ENCODE measurements around the gene TTC7B. TPM values are rescaled to one million over a fixed set of nuclear protein-coding genes. Genes with fewer than 3 reads are reported as not detected.

TTC7B gene
- total RNA-seq, 1 donor from 2014 or later, result 82.6 TPM

GRCh38 chr14:90732718-90733117 lies 83.5 kb downstream of the TTC7B start:
- H3K4me3 ChIP-seq (ENCODE audit: low read depth, low read length), result no peak overlapping the region
- no peak for DNase-seq (ENCODE audit: low read depth)
- no peak for TF ChIP-seq CTCF (conservative IDR thresholded peaks at IDR 0.05; ENCODE audit: low read depth, low read length)

GRCh38 chr14:90732139-90732538 lies 84.1 kb downstream of the TTC7B start:
- H3K4me3 ChIP-seq (ENCODE audit: low read depth, low read length), result no peak overlapping the region
- DNase-seq (ENCODE audit: low read depth), result no peak
- no peak for TF ChIP-seq CTCF (conservative IDR thresholded peaks at IDR 0.05; ENCODE audit: low read depth, low read length)

GRCh38 chr14:90731487-90731886 lies 84.7 kb downstream of the TTC7B start:
- TF ChIP-seq CTCF (conservative IDR thresholded peaks at IDR 0.05; ENCODE audit: low read depth, low read length), result no peak
- DNase-seq (ENCODE audit: low read depth), result no peak
- H3K4me3 ChIP-seq (ENCODE audit: low read depth, low read length), result no peak overlapping the region

- no peak overlapping the region for H3K4me3 ChIP-seq (ENCODE audit: low read depth, low read length)
- no peak for DNase-seq (ENCODE audit: low read depth)
- TF ChIP-seq CTCF (conservative IDR thresholded peaks at IDR 0.05; ENCODE audit: low read depth, low read length), result no peak
Observed at GRCh38 chr14:90730206-90730766, 85.9 kb downstream of the TTC7B start.

- DNase-seq (ENCODE audit: low read depth), result no peak
- no peak for TF ChIP-seq CTCF (conservative IDR thresholded peaks at IDR 0.05; ENCODE audit: low read depth, low read length)
- no peak overlapping the region for H3K4me3 ChIP-seq (ENCODE audit: low read depth, low read length)
Observed at GRCh38 chr14:90728951-90729350, 87.3 kb downstream of the TTC7B start.

GRCh38 chr14:90727082-90727481 lies 89.1 kb downstream of the TTC7B start:
- TF ChIP-seq CTCF (conservative IDR thresholded peaks at IDR 0.05; ENCODE audit: low read depth, low read length), result no peak
- DNase-seq (ENCODE audit: low read depth), result no peak
- no peak overlapping the region for H3K4me3 ChIP-seq (ENCODE audit: low read depth, low read length)

- peak; percentile 13 for DNase-seq (ENCODE audit: low read depth)
- TF ChIP-seq CTCF (conservative IDR thresholded peaks at IDR 0.05; ENCODE audit: low read depth, low read length), result peak; percentile 25
- no peak overlapping the region for H3K4me3 ChIP-seq (ENCODE audit: low read depth, low read length)
Observed at GRCh38 chr14:90726656-90727055, 89.6 kb downstream of the TTC7B start.
